ENCODE measurements around the gene ONECUT2. TPM values are rescaled to one million over a fixed set of nuclear protein-coding genes. Genes with fewer than 3 reads are reported as not detected.

Gene ONECUT2
- total RNA-seq, 1 donor from 2014 or later = 0.05 TPM

GRCh38 chr18:57423821-57424220, 11.4 kb upstream of the ONECUT2 start:
- Mint-ChIP-seq H3K27me3 (ENCODE audit: low read depth) (peaks cover 39% of the 10 kb centered on the region), H3K4me3 (ENCODE audit: unreplicated experiment) (no peak overlapping the region)

GRCh38 chr18:57425096-57425495, 10.1 kb upstream of the ONECUT2 start:
- Mint-ChIP-seq H3K27ac (ENCODE audit: unreplicated experiment) (no peak overlapping the region), H3K27me3 (ENCODE audit: low read depth) (peaks cover 49% of the 10 kb centered on the region), H3K36me3 (ENCODE audit: low read depth) (peaks cover 3% of the 10 kb centered on the region), H3K4me3 (ENCODE audit: unreplicated experiment) (no peak overlapping the region), H3K4me1 (ENCODE audit: low read depth) (peaks cover 9% of the 10 kb centered on the region), H3K9me3 (ENCODE audit: low read depth) (peaks cover 12% of the 10 kb centered on the region)
- TF ChIP-seq CTCF (IDR thresholded peaks at IDR 0.05) = no peak
- no peak for DNase-seq (ENCODE audit: low spot score)

More at GRCh38 chr18:57423821-57424220, 11.4 kb upstream of the ONECUT2 start:
- TF ChIP-seq CTCF (IDR thresholded peaks at IDR 0.05) = no peak
- no peak for DNase-seq (ENCODE audit: low spot score)
- no peak overlapping the region for H3K27ac Mint-ChIP-seq (ENCODE audit: unreplicated experiment)
- no peaks in the 10 kb centered on the region for H3K4me1 Mint-ChIP-seq (ENCODE audit: low read depth)
- H3K36me3 Mint-ChIP-seq (ENCODE audit: low read depth) = peaks cover 3% of the 10 kb centered on the region
- peaks cover 12% of the 10 kb centered on the region for H3K9me3 Mint-ChIP-seq (ENCODE audit: low read depth)

GRCh38 chr18:57426187-57426586, 9.0 kb upstream of the ONECUT2 start:
- no peak for TF ChIP-seq CTCF (IDR thresholded peaks at IDR 0.05)
- no peak overlapping the region for H3K4me3 Mint-ChIP-seq (ENCODE audit: unreplicated experiment)
- DNase-seq (ENCODE audit: low spot score) = no peak
- H3K27me3 Mint-ChIP-seq (ENCODE audit: low read depth) = peaks cover 58% of the 10 kb centered on the region
- H3K27ac Mint-ChIP-seq (ENCODE audit: unreplicated experiment) = no peak overlapping the region
- H3K36me3 Mint-ChIP-seq (ENCODE audit: low read depth) = peaks cover 3% of the 10 kb centered on the region
- peaks cover 6% of the 10 kb centered on the region for H3K9me3 Mint-ChIP-seq (ENCODE audit: low read depth)
- peaks cover 9% of the 10 kb centered on the region for H3K4me1 Mint-ChIP-seq (ENCODE audit: low read depth)

GRCh38 chr18:57427429-57428201, 7.6 kb upstream of the ONECUT2 start:
- peaks cover 2% of the 10 kb centered on the region for H3K9me3 Mint-ChIP-seq (ENCODE audit: low read depth)
- H3K36me3 Mint-ChIP-seq (ENCODE audit: low read depth) = peaks cover 3% of the 10 kb centered on the region
- DNase-seq (ENCODE audit: low spot score) = no peak
- H3K27ac Mint-ChIP-seq (ENCODE audit: unreplicated experiment) = no peak overlapping the region
- peaks cover 9% of the 10 kb centered on the region for H3K4me1 Mint-ChIP-seq (ENCODE audit: low read depth)
- peaks cover 66% of the 10 kb centered on the region for H3K27me3 Mint-ChIP-seq (ENCODE audit: low read depth)
- no peak overlapping the region for H3K4me3 Mint-ChIP-seq (ENCODE audit: unreplicated experiment)
- no peak for TF ChIP-seq CTCF (IDR thresholded peaks at IDR 0.05)

- Mint-ChIP-seq H3K9me3 (ENCODE audit: low read depth) (peaks cover 2% of the 10 kb centered on the region), H3K27me3 (ENCODE audit: low read depth) (peaks cover 69% of the 10 kb centered on the region), H3K4me1 (ENCODE audit: low read depth) (peaks cover 9% of the 10 kb centered on the region)
Measured at GRCh38 chr18:57428221-57429150, 6.7 kb upstream of the ONECUT2 start.

More at GRCh38 chr18:57428221-57429150, 6.7 kb upstream of the ONECUT2 start:
- Mint-ChIP-seq H3K4me3 (ENCODE audit: unreplicated experiment) (no peak overlapping the region), H3K27ac (ENCODE audit: unreplicated experiment) (no peak overlapping the region), H3K36me3 (ENCODE audit: low read depth) (peaks cover 3% of the 10 kb centered on the region)
- no peak for DNase-seq (ENCODE audit: low spot score)
- no peak for TF ChIP-seq CTCF (IDR thresholded peaks at IDR 0.05)

Measured in chondrocyte (in vitro differentiated cells).